HepG2 (cell line): Measurements from ENCODE around the gene GP9. TPM values are rescaled to one million over a fixed set of nuclear protein-coding genes. Genes with fewer than 3 reads are reported as not detected.

ENCODE experiments used
- ARID5B ChIP-seq: IDR thresholded peaks from 2 replicates; pipeline ENCODE4 v1.4.0; 2020; ENCODE audit warnings: mild to moderate bottlenecking, missing genetic modification reagents
- CREB1 ChIP-seq, 2 experiments: fragments of 450-650 bp in 1 of 2; IDR thresholded peaks; 2 replicates each; pipeline ENCODE4 v1.6.1; 2016 to 2017; ENCODE audit warnings: control low read depth in 1 of 2, mild to moderate bottlenecking in 1 of 2, missing compliant biosample characterization in 1 of 2, missing genetic modification characterization in 1 of 2
- GPN1 ChIP-seq: sonication (generic); formaldehyde crosslinking; IDR thresholded peaks from 2 replicates; pipeline ENCODE4 v1.5.1; 2020; ENCODE audit warnings: missing genetic modification reagents, borderline replicate concordance
- HNRNPLL ChIP-seq: fragments of 200-400 bp; formaldehyde crosslinking; IDR thresholded peaks from 2 replicates; pipeline ENCODE4 v1.6.1; 2017; ENCODE audit warnings: mild to moderate bottlenecking, low read depth, low read length; ENCODE audit not compliant: poor library complexity, severe bottlenecking
- HOXA9 ChIP-seq: sonication (generic); formaldehyde crosslinking; IDR thresholded peaks from 2 replicates; pipeline ENCODE4 v1.8.1; 2022; ENCODE audit warnings: missing genetic modification reagents, mild to moderate bottlenecking, moderate library complexity, borderline replicate concordance
- NFAT5 ChIP-seq: sonication (generic); formaldehyde crosslinking; IDR thresholded peaks from 2 replicates; pipeline ENCODE4 v1.4.0; 2020; ENCODE audit warnings: missing genetic modification reagents
- RARA ChIP-seq: IDR thresholded peaks from 2 replicates; pipeline ENCODE4 v1.6.1; 2016; ENCODE audit warnings: missing genetic modification reagents, missing compliant biosample characterization
- RARG ChIP-seq: sonication (generic); formaldehyde crosslinking; IDR thresholded peaks from 2 replicates; pipeline ENCODE4 v1.4.0; 2020; ENCODE audit warnings: low read depth, mild to moderate bottlenecking, missing genetic modification reagents
- ZFP37 ChIP-seq: sonication (generic); formaldehyde crosslinking; IDR thresholded peaks from 2 replicates; pipeline ENCODE4 v1.4.0; 2020; ENCODE audit warnings: missing genetic modification reagents, borderline replicate concordance
- ZNF296 ChIP-seq: sonication (generic); formaldehyde crosslinking; conservative IDR thresholded peaks from 2 replicates; pipeline ENCODE4 v1.5.0; 2020; ENCODE audit warnings: mild to moderate bottlenecking, missing genetic modification reagents
- polyA plus RNA-seq, 8 experiments: library from polyadenylated mRNA; depleted of rRNA in 3 of 8; stranded (reverse) in 7 of 8; unstranded in 1 of 8; fragments of >200 nt; fragmentation: Illumina TruSeq in 4 of 8; extraction: Trizol in 4 of 8; gene quantifications; 2 replicates each; pipeline versions ENCODE4 v1.2.1 to v1.2.3, GENCODE V29; 2011 to 2016; ENCODE audit warnings: low read depth in 4 of 8, missing spikeins in 1 of 8, mixed read lengths in 1 of 8; ENCODE audit not compliant: insufficient read depth in 1 of 8
- total RNA-seq, 5 experiments: library from RNA; depleted of rRNA; stranded (reverse); fragments of >200 nt; fragmentation: Illumina TruSeq; extraction: Trizol; gene quantifications; 2 replicates each; pipeline ENCODE4 v1.2.3, GENCODE V29; 2016; ENCODE audit warnings: low read depth in 1 of 5
- TF ChIP-seq, protein P1 (sequence below): sonication (generic); formaldehyde crosslinking; IDR thresholded peaks from 2 replicates; pipeline ENCODE4 v1.4.0; 2020; ENCODE audit warnings: missing genetic modification reagents, mild to moderate bottlenecking, borderline replicate concordance

The GP9 gene
- total and polyA plus RNA-seq, 2 of the 13 experiments (the other 11 are each of a cell fraction or from before 2014, with no cell fraction given): not detected

- TF ChIP-seq NFAT5 (CRISPR knock-in tag): no peak
- no peak for TF ChIP-seq HOXA9
- no peak for TF ChIP-seq RARG (CRISPR knock-in tag)
- peak; percentile 26; the same call in 1 of the 2 replicates for TF ChIP-seq ARID5B
- TF ChIP-seq CREB1 (IDR thresholded peaks at IDR 0.05): no peak
- TF ChIP-seq CREB1 (CRISPR knock-in tag; IDR thresholded peaks at IDR 0.05): peak; percentile 40; the same call in 1 of the 2 replicates
- no peak for TF ChIP-seq ZNF296
- no peak for TF ChIP-seq GPN1 (CRISPR knock-in tag)
- no peak for TF ChIP-seq HNRNPLL
- peak; percentile 56 for TF ChIP-seq RARA
- TF ChIP-seq ZFP37 (CRISPR knock-in tag): no peak
- TF ChIP-seq, protein P1, sequence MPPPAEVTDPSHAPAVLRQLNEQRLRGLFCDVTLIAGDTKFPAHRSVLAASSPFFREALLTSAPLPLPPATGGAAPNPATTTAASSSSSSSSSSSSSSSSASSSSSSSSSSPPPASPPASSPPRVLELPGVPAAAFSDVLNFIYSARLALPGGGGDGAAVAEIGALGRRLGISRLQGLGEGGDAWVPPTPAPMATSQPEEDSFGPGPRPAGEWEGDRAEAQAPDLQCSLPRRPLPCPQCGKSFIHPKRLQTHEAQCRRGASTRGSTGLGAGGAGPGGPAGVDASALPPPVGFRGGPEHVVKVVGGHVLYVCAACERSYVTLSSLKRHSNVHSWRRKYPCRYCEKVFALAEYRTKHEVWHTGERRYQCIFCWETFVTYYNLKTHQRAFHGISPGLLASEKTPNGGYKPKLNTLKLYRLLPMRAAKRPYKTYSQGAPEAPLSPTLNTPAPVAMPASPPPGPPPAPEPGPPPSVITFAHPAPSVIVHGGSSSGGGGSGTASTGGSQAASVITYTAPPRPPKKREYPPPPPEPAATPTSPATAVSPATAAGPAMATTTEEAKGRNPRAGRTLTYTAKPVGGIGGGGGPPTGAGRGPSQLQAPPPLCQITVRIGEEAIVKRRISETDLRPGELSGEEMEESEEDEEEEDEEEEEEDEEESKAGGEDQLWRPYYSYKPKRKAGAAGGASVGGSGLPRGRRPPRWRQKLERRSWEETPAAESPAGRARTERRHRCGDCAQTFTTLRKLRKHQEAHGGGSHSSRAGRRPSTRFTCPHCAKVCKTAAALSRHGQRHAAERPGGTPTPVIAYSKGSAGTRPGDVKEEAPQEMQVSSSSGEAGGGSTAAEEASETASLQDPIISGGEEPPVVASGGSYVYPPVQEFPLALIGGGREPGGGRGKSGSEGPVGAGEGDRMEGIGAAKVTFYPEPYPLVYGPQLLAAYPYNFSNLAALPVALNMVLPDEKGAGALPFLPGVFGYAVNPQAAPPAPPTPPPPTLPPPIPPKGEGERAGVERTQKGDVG (CRISPR knock-in tag): no peak
Measured at GRCh38 chr3:129077222-129077621, 16.6 kb downstream of the GP9 start (continued).
